SH-SY5Y (cell line): ENCODE measurements around the gene WDR20.

Experiments used
- GATA2 ChIP-seq: IDR thresholded peaks from 2 replicates; pipeline ENCODE4 v1.6.1; 2011; ENCODE audit warnings: mild to moderate bottlenecking, low read depth, low read length
- GATA3 ChIP-seq: IDR thresholded peaks from 2 replicates; pipeline ENCODE4 v1.6.1; 2011; ENCODE audit warnings: low read depth, mild to moderate bottlenecking, low read length, moderate library complexity

The WDR20 gene

DNA sequence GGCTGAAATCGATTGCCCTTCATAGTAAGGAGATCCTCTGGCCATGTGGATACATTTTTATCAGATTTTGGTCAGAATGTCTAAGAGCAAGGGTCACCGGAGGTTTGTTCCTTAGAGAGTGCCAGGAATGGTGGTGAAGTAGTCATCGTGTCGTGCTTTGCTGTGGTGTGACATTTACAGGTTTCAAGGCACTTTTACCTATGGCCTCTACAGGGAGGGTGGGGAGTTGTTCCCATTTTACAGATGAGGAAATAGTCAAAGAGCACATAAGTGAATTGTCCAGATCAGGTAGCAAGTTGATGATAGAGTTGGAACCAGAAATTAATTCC, 57.2 kb downstream of the WDR20 start:
- TF ChIP-seq GATA2 (no peak), GATA3 (no peak)

- TF ChIP-seq GATA3 (no peak), GATA2 (no peak)
These were observed 57.7 kb downstream of the WDR20 start for GRCh38 chr14:102197317-102197853.

DNA sequence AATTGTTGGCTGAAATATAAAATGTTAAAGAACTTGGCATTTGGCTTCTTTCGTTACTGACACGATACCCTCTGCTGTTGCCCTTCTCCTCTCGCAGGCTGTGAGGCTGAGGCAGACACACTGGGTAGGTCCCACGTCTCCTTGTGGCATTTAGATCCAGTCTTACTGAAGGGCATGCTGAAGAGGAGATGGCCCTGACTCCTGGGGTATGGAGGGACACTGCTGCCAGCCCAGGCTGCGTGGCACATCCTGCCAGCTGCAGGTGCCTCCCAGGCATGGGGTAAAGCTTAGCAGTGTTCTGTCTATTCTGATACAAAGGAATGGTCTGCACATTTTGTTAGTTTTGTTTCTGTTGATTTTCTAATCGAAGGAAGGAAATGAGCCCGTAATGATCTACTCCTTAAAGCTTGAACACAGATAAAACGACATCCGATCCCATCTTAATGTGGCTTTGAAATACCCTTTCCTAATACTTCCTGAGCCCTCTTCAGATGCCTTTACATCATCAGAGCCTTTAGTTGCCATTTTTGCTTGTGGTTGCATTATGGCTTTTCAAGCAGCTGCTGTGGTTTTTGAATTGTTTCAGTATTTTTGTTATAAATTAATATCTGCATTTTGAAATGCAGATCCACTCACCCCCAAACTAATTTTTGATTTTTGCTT, 61.1 kb downstream of the WDR20 start:
- TF ChIP-seq GATA3: no peak
- no peak for TF ChIP-seq GATA2

DNA sequence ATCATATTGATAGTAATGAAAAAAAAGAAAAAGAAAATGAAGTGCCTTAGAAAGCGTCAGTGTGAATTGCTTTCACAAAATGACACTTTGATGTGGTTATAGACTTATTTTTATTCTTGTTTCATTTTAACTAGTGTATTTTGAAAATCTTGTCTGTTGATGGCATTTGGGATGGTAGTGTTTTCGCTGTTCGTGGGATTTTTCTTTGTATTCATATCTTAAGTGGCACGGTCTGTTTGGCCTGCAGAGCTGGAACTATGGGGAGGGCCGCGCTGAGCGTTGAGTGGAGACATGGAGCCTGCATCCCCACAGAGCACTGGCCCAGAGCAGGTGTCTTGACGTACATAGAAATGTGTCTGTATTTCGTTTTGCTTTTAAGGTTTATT, 61.6 kb downstream of the WDR20 start:
- TF ChIP-seq GATA3 (no peak), GATA2 (no peak)

DNA sequence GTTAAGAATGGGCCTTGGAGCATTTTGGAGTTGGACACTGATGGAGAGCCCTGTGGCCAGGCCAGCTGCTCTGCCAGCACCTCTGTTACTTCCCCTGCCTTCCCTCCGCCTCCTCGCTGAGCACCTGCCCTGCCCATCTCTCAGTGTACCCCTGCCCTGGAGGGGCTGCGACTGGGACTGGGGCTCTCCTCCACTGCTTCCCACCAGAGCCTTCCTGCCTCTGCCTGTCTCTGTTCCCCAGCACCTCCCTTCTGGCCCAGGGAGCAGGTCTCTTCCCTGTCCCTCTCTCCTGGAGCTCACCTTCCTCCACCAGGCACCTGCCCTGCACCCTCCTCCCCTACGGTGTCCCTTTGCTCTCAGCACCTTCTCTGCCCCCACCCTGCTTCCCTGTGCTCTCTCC, 62.1 kb downstream of the WDR20 start:
- TF ChIP-seq GATA3: no peak
- TF ChIP-seq GATA2: no peak

DNA sequence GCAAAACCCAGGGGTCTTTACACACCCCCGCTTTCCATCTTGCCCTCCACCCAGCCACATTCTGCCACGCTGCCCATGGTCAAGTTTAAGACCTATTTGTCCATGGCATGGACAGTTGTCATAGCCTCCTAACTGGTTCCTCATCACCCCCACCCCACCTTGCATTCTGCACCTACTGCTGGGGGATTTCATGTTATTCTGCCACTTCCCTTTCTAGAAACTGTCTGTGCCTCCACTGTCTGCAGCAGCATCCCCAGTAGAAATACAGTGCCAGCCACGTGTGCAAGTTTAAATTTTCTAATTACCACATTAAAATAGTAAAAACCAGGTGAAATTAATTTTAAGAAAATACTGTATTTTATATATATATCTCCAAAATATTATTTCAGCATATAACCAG, 63.2 kb downstream of the WDR20 start:
- TF ChIP-seq GATA3 (no peak), GATA2 (no peak)

DNA sequence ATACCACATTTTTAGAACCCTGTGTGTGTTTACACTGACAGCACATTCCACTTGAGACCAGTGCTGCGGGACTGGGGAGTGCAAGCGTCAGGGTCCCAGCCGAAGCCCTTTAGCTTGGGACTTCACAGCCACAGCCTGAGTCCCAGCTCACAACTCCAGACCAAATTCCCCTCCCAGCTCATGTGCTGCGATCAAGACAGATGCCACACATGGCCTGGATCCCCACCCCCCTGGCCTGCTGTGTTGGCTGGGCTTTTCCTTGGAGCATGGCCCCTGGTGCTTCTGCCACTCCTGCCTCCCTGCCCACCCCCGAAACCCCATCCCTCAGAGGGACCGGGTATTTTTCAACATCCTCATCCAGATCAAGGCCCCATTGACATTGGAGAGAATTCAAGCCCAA, 63.7 kb downstream of the WDR20 start:
- TF ChIP-seq GATA3: no peak
- TF ChIP-seq GATA2: no peak

GRCh38 chr14:102205560-102205959, 65.9 kb downstream of the WDR20 start:
- TF ChIP-seq GATA3: no peak
- no peak for TF ChIP-seq GATA2

GRCh38 chr14:102206918-102207317, 67.2 kb downstream of the WDR20 start:
- TF ChIP-seq GATA2: no peak
- no peak for TF ChIP-seq GATA3

DNA sequence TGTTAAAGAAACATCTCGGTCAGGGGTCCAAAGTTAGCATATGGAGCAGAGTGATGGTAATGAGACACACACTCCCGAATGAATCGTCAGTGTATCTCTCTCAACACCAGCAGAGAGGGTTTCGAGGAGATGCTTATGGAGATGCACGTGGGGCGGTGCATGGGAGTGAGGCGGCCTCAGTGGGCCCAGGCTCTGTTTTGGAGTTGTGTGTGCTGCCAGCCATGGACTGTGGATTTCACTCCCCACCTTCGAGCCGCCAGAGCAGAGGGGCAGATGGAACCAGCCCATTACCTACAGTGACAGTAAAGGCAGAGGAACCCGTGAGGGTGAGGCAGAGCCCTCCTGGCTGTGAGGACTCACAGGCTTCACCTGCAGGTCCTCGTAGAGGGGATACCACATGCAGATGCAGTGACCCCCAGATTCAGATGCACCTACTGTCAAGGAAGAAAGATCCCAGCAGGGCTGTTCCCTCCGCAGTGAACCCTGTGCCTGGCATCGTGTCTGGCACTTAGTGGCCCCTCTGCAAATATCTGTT, 68.2 kb downstream of the WDR20 start:
- no peak for TF ChIP-seq GATA3
- no peak for TF ChIP-seq GATA2

DNA sequence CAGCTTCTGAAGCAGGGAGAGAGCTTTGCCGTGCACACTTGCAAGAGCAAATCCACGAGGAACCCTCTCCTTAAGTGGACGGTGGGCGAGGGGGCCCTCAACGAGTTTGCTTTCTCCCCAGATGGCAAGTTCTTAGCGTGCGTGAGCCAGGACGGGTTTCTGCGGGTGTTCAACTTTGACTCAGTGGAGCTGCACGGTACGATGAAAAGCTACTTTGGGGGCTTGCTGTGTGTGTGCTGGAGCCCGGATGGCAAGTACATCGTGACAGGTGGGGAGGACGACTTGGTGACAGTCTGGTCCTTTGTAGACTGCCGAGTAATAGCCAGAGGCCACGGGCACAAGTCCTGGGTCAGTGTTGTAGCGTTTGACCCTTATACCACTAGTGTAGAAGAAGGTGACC, 69.0 kb downstream of the WDR20 start:
- TF ChIP-seq GATA2 (no peak), GATA3 (no peak)

DNA sequence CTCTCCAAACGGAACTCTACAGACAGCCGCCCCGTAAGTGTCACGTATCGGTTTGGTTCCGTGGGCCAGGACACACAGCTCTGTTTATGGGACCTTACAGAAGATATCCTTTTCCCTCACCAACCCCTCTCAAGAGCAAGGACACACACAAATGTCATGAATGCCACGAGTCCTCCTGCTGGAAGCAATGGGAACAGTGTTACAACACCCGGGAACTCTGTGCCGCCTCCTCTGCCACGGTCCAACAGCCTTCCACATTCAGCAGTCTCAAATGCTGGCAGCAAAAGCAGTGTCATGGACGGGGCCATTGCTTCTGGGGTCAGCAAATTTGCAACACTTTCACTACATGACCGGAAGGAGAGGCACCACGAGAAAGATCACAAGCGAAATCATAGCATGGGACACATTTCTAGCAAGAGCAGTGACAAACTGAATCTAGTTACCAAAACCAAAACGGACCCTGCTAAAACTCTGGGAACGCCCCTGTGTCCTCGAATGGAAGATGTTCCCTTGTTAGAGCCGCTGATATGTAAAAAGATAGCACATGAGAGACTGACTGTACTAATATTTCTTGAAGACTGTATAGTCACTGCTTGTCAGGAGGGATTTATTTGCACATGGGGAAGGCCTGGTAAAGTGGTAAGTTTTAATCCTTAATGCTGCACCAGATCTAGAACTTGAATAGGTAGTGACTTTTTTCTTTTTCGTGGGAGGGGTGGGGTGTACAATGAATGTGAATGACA, 69.7 kb downstream of the WDR20 start:
- TF ChIP-seq GATA2 (no peak), GATA3 (no peak)

DNA sequence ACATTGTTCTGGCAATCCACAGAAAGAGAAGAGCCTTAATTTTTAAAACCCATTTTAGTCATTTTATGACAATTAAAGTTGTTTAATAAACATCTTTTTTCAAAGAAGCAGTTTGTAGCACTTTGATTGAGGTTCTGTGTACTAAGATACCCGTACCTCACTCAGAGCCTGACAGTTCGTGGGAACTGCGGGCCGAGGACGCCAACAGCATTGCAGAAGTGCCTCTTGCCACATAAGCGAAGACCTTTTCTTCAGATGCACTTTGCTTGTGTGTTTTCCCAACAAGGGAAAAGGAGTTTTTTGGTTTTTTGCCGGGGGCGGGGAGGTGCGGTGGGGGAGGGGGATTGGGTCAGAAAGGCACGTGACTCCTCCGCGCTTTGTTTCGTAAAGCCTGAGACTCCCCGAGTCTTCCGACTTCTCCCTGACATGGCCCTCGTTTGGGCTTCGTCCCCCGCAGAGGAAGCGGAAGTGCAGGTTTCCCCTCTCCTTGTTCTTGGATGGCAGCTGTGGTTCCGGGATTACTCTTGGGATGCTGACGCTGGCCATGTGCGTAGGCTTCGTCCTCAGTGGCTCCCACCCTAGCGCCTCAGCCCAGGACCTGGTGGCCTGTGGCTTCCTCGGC, 70.8 kb downstream of the WDR20 start:
- TF ChIP-seq GATA2 (no peak), GATA3 (no peak)

DNA sequence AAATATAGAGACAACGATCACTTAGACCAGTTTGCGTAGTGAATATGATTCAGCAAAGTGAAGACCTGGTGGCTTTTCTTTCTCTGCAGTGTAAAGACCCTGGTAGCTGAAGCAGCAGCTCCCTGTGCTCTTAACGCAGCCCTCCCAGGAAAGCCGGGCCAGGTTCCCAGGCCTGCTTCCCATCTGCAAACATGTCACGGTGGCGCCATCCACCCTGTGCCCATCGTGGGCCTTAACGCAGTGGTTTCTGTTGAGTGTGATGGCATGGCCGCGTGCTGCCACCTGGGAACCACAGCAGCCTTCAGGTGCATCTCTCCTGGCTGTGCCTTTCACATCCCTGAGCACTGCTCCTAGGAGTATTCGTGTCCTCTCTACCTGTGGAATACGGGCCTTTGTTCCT, 71.5 kb downstream of the WDR20 start:
- TF ChIP-seq GATA2: no peak

DNA sequence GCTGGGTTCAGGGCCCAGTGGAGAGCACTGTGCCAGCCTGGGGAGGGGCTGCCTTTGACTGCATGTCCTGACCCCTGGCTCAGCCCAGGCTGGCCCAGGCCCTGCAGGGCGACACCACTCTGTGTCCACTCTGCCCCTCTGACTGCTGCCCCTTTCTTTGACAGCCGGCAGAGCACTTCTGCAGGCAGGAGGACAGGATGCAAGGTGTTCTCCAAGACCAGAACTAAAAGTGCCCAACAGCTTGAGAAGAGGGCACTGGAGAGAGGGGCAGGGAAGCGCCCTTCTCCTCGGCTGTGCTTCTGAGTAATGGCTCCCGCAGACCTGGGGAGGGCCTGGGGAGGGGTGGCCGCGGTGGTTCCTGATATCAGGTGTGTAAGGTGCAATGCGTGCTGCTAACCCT, 72.7 kb downstream of the WDR20 start:
- TF ChIP-seq GATA2 (no peak), GATA3 (no peak)
